ENCODE data around the gene ACOT7.

GRCh38 chr1:6248161-6248776 lies 145.3 kb downstream of the ACOT7 start:
- TF ChIP-seq, protein P1, sequence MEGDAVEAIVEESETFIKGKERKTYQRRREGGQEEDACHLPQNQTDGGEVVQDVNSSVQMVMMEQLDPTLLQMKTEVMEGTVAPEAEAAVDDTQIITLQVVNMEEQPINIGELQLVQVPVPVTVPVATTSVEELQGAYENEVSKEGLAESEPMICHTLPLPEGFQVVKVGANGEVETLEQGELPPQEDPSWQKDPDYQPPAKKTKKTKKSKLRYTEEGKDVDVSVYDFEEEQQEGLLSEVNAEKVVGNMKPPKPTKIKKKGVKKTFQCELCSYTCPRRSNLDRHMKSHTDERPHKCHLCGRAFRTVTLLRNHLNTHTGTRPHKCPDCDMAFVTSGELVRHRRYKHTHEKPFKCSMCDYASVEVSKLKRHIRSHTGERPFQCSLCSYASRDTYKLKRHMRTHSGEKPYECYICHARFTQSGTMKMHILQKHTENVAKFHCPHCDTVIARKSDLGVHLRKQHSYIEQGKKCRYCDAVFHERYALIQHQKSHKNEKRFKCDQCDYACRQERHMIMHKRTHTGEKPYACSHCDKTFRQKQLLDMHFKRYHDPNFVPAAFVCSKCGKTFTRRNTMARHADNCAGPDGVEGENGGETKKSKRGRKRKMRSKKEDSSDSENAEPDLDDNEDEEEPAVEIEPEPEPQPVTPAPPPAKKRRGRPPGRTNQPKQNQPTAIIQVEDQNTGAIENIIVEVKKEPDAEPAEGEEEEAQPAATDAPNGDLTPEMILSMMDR (IDR thresholded peaks at IDR 0.05): no peak
- TF ChIP-seq POLR2AphosphoS5 (IDR thresholded peaks at IDR 0.05; ENCODE audit: insufficient read depth in 1 of 2, low read depth in 1 of 2): no peak
- TF ChIP-seq POLR2A (IDR thresholded peaks at IDR 0.05): no peak
